SK-N-SH (cell line): ENCODE results near the gene FAHD2A. TPM values are rescaled to one million over a fixed set of nuclear protein-coding genes. Genes with fewer than 3 reads are reported as not detected.
A peak's percentile ranks its signal among the peaks of the same experiment; 100 is the strongest.

Experiments used
- CTCF ChIA-PET: fragments of 300-600, 350-600 bp; formaldehyde crosslinking; extraction: SDS; loops from one replicate; lab custom pipeline; 2021; lab: Yijun Ruan, JAX
- POLR2A ChIA-PET: fragments of 350-600 bp; sonication (Branson Sonifier 250); formaldehyde crosslinking; extraction: SDS; loops from one replicate; lab custom pipeline; 2020; ENCODE audit warnings: antibody characterized with exemption, inconsistent platforms; lab: Yijun Ruan, JAX
- DNase-seq: peaks from one replicate; pipeline ENCODE4 v3.0.0; 2012
- H2AFZ ChIP-seq: fragments of 200-600 bp; sonication (generic); 2 replicates; pipeline ENCODE4 v1.8.1; 2016; ENCODE audit warnings: antibody characterized with exemption, mild to moderate bottlenecking, low read depth
- H3F3A ChIP-seq: fragments of 200-600 bp; sonication (generic); replicated peaks from 2 replicates; pipeline ENCODE3; 2016; ENCODE audit warnings: antibody characterized with exemption, mild to moderate bottlenecking; ENCODE audit not compliant: insufficient read depth
- H3K27ac ChIP-seq, 2 experiments: fragments of 200-500 bp in 1 of 2; fragments of 200-600 bp in 1 of 2; sonication (Bioruptor generic) in 1 of 2; sonication (generic), shearing (Covaris generic) in 1 of 2; 2 replicates each; pipeline versions ENCODE4 v1.5.1 to v1.6.1; 2014 to 2016; ENCODE audit warnings: low read depth in 2 of 2, inconsistent platforms in 1 of 2, low read length in 1 of 2, mild to moderate bottlenecking in 1 of 2, mixed read lengths in 1 of 2
- H3K27me3 ChIP-seq: fragments of 200-600 bp; sonication (generic), shearing (Covaris generic); 2 replicates; pipeline ENCODE4 v1.6.1; 2016; ENCODE audit warnings: mixed run types; ENCODE audit not compliant: insufficient read depth
- H3K36me3 ChIP-seq, 2 experiments: fragments of 200-500 bp in 1 of 2; fragments of 200-600 bp in 1 of 2; sonication (Bioruptor generic) in 1 of 2; sonication (generic) in 1 of 2; replicated peaks in 1 of 2; 2 replicates each; pipeline versions ENCODE3 to v1.5.1; 2014 to 2016; ENCODE audit warnings: low read length in 1 of 2, mild to moderate bottlenecking in 1 of 2; ENCODE audit not compliant: insufficient read depth in 2 of 2, control insufficient read depth in 1 of 2
- H3K4me1 ChIP-seq, 2 experiments: fragments of 200-500 bp in 1 of 2; fragments of 200-600 bp in 1 of 2; sonication (Bioruptor generic) in 1 of 2; sonication (generic), shearing (Covaris generic) in 1 of 2; 2 replicates each; pipeline versions ENCODE4 v1.5.1 to v1.6.1; 2014 to 2016; ENCODE audit warnings: low read depth in 1 of 2, low read length in 1 of 2, mixed run types in 1 of 2; ENCODE audit not compliant: insufficient read depth in 2 of 2, control insufficient read depth in 1 of 2
- H3K4me2 ChIP-seq: fragments of 200-600 bp; sonication (generic), shearing (Covaris generic); 2 replicates; pipeline ENCODE4 v1.6.1; 2017; ENCODE audit warnings: mixed run types
- H3K4me3 ChIP-seq, 2 experiments: fragments of 200-500 bp in 1 of 2; fragments of 200-600 bp in 1 of 2; sonication (Bioruptor generic) in 1 of 2; sonication (generic), shearing (Covaris generic) in 1 of 2; 2 replicates each; pipeline versions ENCODE4 v1.5.1 to v1.8.1; 2014 to 2016; ENCODE audit warnings: low read depth in 2 of 2, inconsistent platforms in 1 of 2, low read length in 1 of 2, mild to moderate bottlenecking in 1 of 2, mixed read lengths in 1 of 2, moderate library complexity in 1 of 2
- H3K79me2 ChIP-seq: fragments of 200-600 bp; sonication (generic); 2 replicates; pipeline ENCODE4 v1.8.1; 2017; ENCODE audit warnings: mild to moderate bottlenecking; ENCODE audit not compliant: insufficient read depth
- H3K9ac ChIP-seq: fragments of 200-600 bp; sonication (generic); 2 replicates; pipeline ENCODE4 v1.6.1; 2017; ENCODE audit warnings: mixed run types
- H3K9me2 ChIP-seq: fragments of 200-600 bp; sonication (generic); 2 replicates; pipeline ENCODE4 v1.6.1; 2017; ENCODE audit warnings: mixed run types
- H3K9me3 ChIP-seq: fragments of 200-600 bp; sonication (generic); 2 replicates; pipeline ENCODE4 v1.6.1; 2017; ENCODE audit warnings: mixed run types, mild to moderate bottlenecking, moderate library complexity
- H4K20me1 ChIP-seq: fragments of 200-600 bp; sonication (generic); 2 replicates; pipeline ENCODE4 v1.6.1; 2017; ENCODE audit warnings: mild to moderate bottlenecking, mixed run types; ENCODE audit not compliant: insufficient read depth
- CHD2 ChIP-seq: fragments of 150-350 bp; IDR thresholded peaks from 2 replicates; pipeline ENCODE4 v1.6.1; 2018; ENCODE audit warnings: low read length; ENCODE audit not compliant: partially characterized antibody
- FOSL2 ChIP-seq: IDR thresholded peaks from 2 replicates; pipeline ENCODE4 v1.4.0; 2012; ENCODE audit warnings: low read depth, mild to moderate bottlenecking, moderate library complexity, borderline replicate concordance
- GABPA ChIP-seq: IDR thresholded peaks from 2 replicates; pipeline ENCODE4 v1.4.0; 2012; ENCODE audit warnings: low read depth, mild to moderate bottlenecking
- MEF2A ChIP-seq: IDR thresholded peaks from 2 replicates; pipeline ENCODE4 v1.4.0; 2012; ENCODE audit warnings: low read depth, borderline replicate concordance
- MXI1 ChIP-seq: IDR thresholded peaks from 2 replicates; pipeline ENCODE4 v1.6.1; 2012; ENCODE audit warnings: mild to moderate bottlenecking, low read depth, low read length, improper control_type of control experiment
- NFIC ChIP-seq: IDR thresholded peaks from 2 replicates; pipeline ENCODE4 v1.4.0; 2012; ENCODE audit warnings: borderline replicate concordance
- NRF1 ChIP-seq: IDR thresholded peaks from 2 replicates; pipeline ENCODE4 v1.6.1; 2012; ENCODE audit warnings: low read depth, mild to moderate bottlenecking, low read length
- PBX3 ChIP-seq: IDR thresholded peaks from 2 replicates; pipeline ENCODE4; 2012
- RAD21 ChIP-seq: IDR thresholded peaks from 2 replicates; pipeline ENCODE4 v1.6.1; 2012; ENCODE audit warnings: mild to moderate bottlenecking, low read length
- RFX5 ChIP-seq: IDR thresholded peaks from 2 replicates; pipeline ENCODE4 v1.6.1; 2012; ENCODE audit warnings: mild to moderate bottlenecking, improper control_type of control experiment, low read length
- RXRA ChIP-seq: IDR thresholded peaks from 2 replicates; pipeline ENCODE4 v1.4.0; 2012; ENCODE audit warnings: low read depth, mild to moderate bottlenecking, borderline replicate concordance
- SMC3 ChIP-seq: IDR thresholded peaks from 2 replicates; pipeline ENCODE4 v1.6.1; 2012; ENCODE audit warnings: low read depth, low read length, improper control_type of control experiment
- TCF12 ChIP-seq: IDR thresholded peaks from 2 replicates; pipeline ENCODE4 v1.4.0; 2012
- TEAD4 ChIP-seq: IDR thresholded peaks from 2 replicates; pipeline ENCODE4 v1.4.0; 2012; ENCODE audit warnings: mild to moderate bottlenecking, borderline replicate concordance; ENCODE audit not compliant: insufficient read depth
- YY1 ChIP-seq: IDR thresholded peaks from 2 replicates; pipeline ENCODE4 v1.4.0; 2012; ENCODE audit warnings: low read depth, mild to moderate bottlenecking
- WGBS: methylation state at CpG from one replicate; pipeline ENCODE4 v1.1.6; 2017; ENCODE audit warnings: low lambda C conversion rate; 5-methylcytosine and 5-hydroxymethylcytosine counted together
- polyA plus RNA-seq, 3 experiments: library from polyadenylated mRNA; depleted of rRNA; stranded (reverse); fragments of >200 nt; gene quantifications; 2 replicates each; pipeline ENCODE4 v1.2.3, GENCODE V29; 2012

Gene FAHD2A
- polyA plus RNA-seq, 1 of the 3 experiments (the other 2 are of a cell fraction): 40.5 TPM

- no peaks in the 10 kb centered on the region for H3K9me2 ChIP-seq
- H3K79me2 ChIP-seq: no peaks in the 10 kb centered on the region
- H3K4me3 ChIP-seq: no peak overlapping the region
- H3K9ac ChIP-seq: no peak overlapping the region
- POLR2A ChIA-PET: no interaction called here
- H3F3A ChIP-seq: no peaks in the 10 kb centered on the region
- H3K4me1 ChIP-seq: no peaks in the 10 kb centered on the region
- H3K27me3 ChIP-seq: peaks cover 20% of the 10 kb centered on the region; the same call in 1 of the 2 replicates
- no peak overlapping the region for H2AFZ ChIP-seq
- 51% methylated on average over 9 of the region's 9 CpGs for WGBS
- no peaks in the 10 kb centered on the region for H3K9me3 ChIP-seq
- H3K27ac ChIP-seq: no peak overlapping the region
- no peak for DNase-seq
- H3K4me2 ChIP-seq: no peak overlapping the region
- H4K20me1 ChIP-seq: no peaks in the 10 kb centered on the region
- TF ChIP-seq NRF1 (no peak), PBX3 (no peak), YY1 (no peak), RXRA (no peak), NFIC (no peak), MEF2A (no peak), TCF12 (no peak)
- TF ChIP-seq, all 33 proteins: peak for 0
- no peaks in the 10 kb centered on the region for H3K36me3 ChIP-seq
- CTCF ChIA-PET: interaction anchor here (0.8 to 1.5 kb wide), 2 partner anchors 15 to 27 kb away, joined by 3 to 7 read pairs; no protein-coding TSS in a partner anchor
Observed at GRCh38 chr2:95362486-95362885, 40.0 kb upstream of the FAHD2A start.

- no peak overlapping the region for H3K4me2 ChIP-seq
- H4K20me1 ChIP-seq: no peaks in the 10 kb centered on the region
- H3K9me3 ChIP-seq: no peaks in the 10 kb centered on the region
- 0 out of 4 replicates have a peak overlapping the region, but pooled peaks of 1 of the 2 experiments have one; percentile 3 for H3K4me3 ChIP-seq
- H3K27me3 ChIP-seq: peaks cover 15% of the 10 kb centered on the region; the same call in 1 of the 2 replicates
- H3K4me1 ChIP-seq: no peaks in the 10 kb centered on the region
- no peaks in the 10 kb centered on the region for H3F3A ChIP-seq
- no peaks in the 10 kb centered on the region for H3K79me2 ChIP-seq
- DNase-seq: peak; percentile 8
- H3K9ac ChIP-seq: no peak overlapping the region
- POLR2A ChIA-PET: no interaction called here
- H2AFZ ChIP-seq: no peak overlapping the region
- H3K36me3 ChIP-seq: no peaks in the 10 kb centered on the region
- H3K9me2 ChIP-seq: no peaks in the 10 kb centered on the region
- TF ChIP-seq TEAD4: no peak
- no peak for TF ChIP-seq RAD21
- no peak for TF ChIP-seq FOSL2
- no peak for TF ChIP-seq CHD2
- TF ChIP-seq YY1: no peak
- no peak for TF ChIP-seq SMC3
- TF ChIP-seq GABPA: no peak
- no peak for TF ChIP-seq RFX5
- no peak for TF ChIP-seq MXI1
- no peak for TF ChIP-seq RXRA
- CTCF ChIA-PET: interaction anchor here (1.0 to 4.5 kb wide), 3 partner anchors 9 to 23 kb away, joined by 3 to 14 read pairs (median 11); no protein-coding TSS in a partner anchor
- WGBS: 20% methylated on average over 6 of the region's 6 CpGs
- no peak overlapping the region for H3K27ac ChIP-seq
Observed at GRCh38 chr2:95366514-95366913, 36.0 kb upstream of the FAHD2A start.
